ENCODE results near the gene MLEC. TPM values are rescaled to one million over a fixed set of nuclear protein-coding genes. Genes with fewer than 3 reads are reported as not detected.

The MLEC gene
- total and polyA plus RNA-seq, 2 of the 13 experiments (the other 11 are each of a cell fraction or from before 2014, with no cell fraction given), result 49.8 to 156 TPM

DNA sequence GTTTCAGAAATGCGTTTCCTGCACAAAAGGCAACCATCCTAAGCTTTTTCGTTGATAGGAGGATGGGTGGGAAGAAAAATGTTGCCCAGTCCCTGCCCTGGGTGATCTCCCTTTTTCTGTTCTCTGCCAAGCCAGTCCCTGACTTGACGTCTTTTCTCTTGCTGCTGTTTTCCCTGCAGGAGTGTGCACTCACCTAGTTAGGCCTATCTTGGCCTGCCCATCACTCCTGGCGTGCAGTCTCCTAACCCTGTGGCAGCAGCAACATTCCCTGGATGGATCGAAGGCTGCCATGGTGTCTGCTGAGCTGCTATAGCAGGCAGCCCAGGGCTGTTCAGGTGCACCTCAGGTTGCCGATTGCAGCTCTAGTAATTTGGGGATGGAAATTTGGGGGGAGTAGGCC, 24.5 kb downstream of the MLEC start:
- Histone ChIP-seq H3K79me2 (ENCODE audit: insufficient read depth, low read length) (peaks cover 14% of the 10 kb centered on the region), H3K27ac (ENCODE audit: extremely low read length, insufficient read depth, low read length) (no peak overlapping the region), H4K20me1 (ENCODE audit: insufficient read depth, low read length) (no peaks in the 10 kb centered on the region; the same call in 1 of the 2 replicates), H3K36me3 (replicated peaks in 1 of 2; ENCODE audit: control insufficient read depth in 1 of 2, insufficient read depth in 2 of 2, low read length in 2 of 2) (peaks cover 2 to 18% of the 10 kb centered on the region in 2 experiments; a peak in 3 of 5 replicates), H3K9ac (ENCODE audit: insufficient read depth, low read depth, low read length) (peak overlapping the region; percentile 88), H3K27me3 (ENCODE audit: control insufficient read depth in 1 of 2, insufficient read depth in 2 of 2, low read length in 2 of 2) (no peaks in the 10 kb centered on the region), H3K4me2 (ENCODE audit: low read depth, low read length) (peak overlapping the region; percentile 67), H2AFZ (ENCODE audit: low read length) (no peak overlapping the region), H3K4me3 (replicated peaks in 1 of 3; ENCODE audit: insufficient read depth in 1 of 3, low read depth in 2 of 3, low read length in 3 of 3) (peak overlapping the region; percentile 84 to 85 (median 84)), H3K9me3 (ENCODE audit: low read length) (no peaks in the 10 kb centered on the region), H3K4me1 (ENCODE audit: insufficient read depth, low read length) (peaks cover 34% of the 10 kb centered on the region)
- ChIA-PET POLR2A (interaction anchor here (1.1 kb wide), 2 partner anchors 16 to 130 kb away, joined by 4 to 7 read pairs; partner anchors contain the start of gene POP5), CTCF (ENCODE audit: low intra/inter-chr PET ratio, low total read pairs) (no interaction called here)
- ATAC-seq (peak; percentile 8), DNase-seq (ENCODE audit: low spot score) (no peak), FAIRE-seq (no peak)
- TF ChIP-seq PREB (CRISPR knock-in tag; IDR thresholded peaks at IDR 0.05), result no peak
- TF ChIP-seq ZNF782 (CRISPR knock-in tag; IDR thresholded peaks at IDR 0.05; ENCODE audit: borderline replicate concordance), result no peak
- BruUV-seq (replicated peaks), result no TSS peak
- intact Hi-C loops (cut with micrococcal nuclease; ENCODE audit: unreplicated experiment), result loop anchor here (2.0 kb wide), 1 partner anchor 129 kb away; no protein-coding TSS in a partner anchor
- in situ Hi-C loops (cut with HindIII; ENCODE audit: extremely low pct_ligation_motif_present, low pct_unique_long_range_greater_than_20kb), result loop anchor here (5.0 kb wide), 2 partner anchors 64 to 129 kb away; partner anchors contain the start of gene POP5
- 29% methylated on average over 5 of the region's 6 CpGs for WGBS (ENCODE audit: low lambda C conversion rate)

DNA sequence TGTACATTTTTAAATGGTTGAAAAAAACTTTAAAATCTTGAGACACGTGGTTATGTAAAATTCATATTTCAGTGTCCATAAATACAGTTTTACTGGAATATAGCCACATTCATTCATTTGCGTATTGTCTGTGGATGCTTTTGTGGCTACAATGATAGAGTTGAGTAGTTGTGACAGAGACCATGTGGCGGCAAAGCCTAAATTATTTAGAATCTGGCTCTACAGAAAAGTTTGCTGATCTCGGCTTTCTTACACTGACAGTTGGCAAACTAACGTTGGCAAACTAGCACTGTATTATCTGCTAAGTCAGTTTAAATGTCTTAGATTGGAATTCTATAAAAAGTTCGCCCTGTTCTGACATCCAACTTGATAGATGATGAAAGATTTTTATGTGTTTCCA, 25.7 kb downstream of the MLEC start:
- POLR2A ChIA-PET, result no interaction called here
- Histone ChIP-seq H3K27me3 (ENCODE audit: control insufficient read depth in 1 of 2, insufficient read depth in 2 of 2, low read length in 2 of 2) (no peaks in the 10 kb centered on the region), H3K4me1 (ENCODE audit: insufficient read depth, low read length) (peaks cover 34% of the 10 kb centered on the region), H3K4me2 (ENCODE audit: low read depth, low read length) (no peak overlapping the region), H3K27ac (ENCODE audit: extremely low read length, insufficient read depth, low read length) (no peak overlapping the region), H4K20me1 (ENCODE audit: insufficient read depth, low read length) (no peaks in the 10 kb centered on the region; the same call in 1 of the 2 replicates), H3K9me3 (ENCODE audit: low read length) (no peaks in the 10 kb centered on the region), H3K9ac (ENCODE audit: insufficient read depth, low read depth, low read length) (no peak overlapping the region), H2AFZ (ENCODE audit: low read length) (no peak overlapping the region), H3K36me3 (replicated peaks in 1 of 2; ENCODE audit: control insufficient read depth in 1 of 2, insufficient read depth in 2 of 2, low read length in 2 of 2) (peaks cover 2 to 28% of the 10 kb centered on the region in 2 experiments), H3K4me3 (replicated peaks in 1 of 3; ENCODE audit: insufficient read depth in 1 of 3, low read depth in 2 of 3, low read length in 3 of 3) (no peak overlapping the region), H3K79me2 (ENCODE audit: insufficient read depth, low read length) (peaks cover 14% of the 10 kb centered on the region)
- ATAC-seq (no peak), DNase-seq (ENCODE audit: low spot score) (no peak), FAIRE-seq (no peak)
- TF ChIP-seq ZSCAN9 (CRISPR knock-in tag; IDR thresholded peaks at IDR 0.05; ENCODE audit: borderline replicate concordance) (no peak), MAFK (conservative IDR thresholded peaks at IDR 0.05 in 1 of 2, IDR thresholded peaks at IDR 0.05 in 1 of 2; ENCODE audit: low read length in 2 of 2) (peak; percentile 66 to 86), RFX5 (IDR thresholded peaks at IDR 0.05; ENCODE audit: low read depth, low read length) (peak; percentile 33; the same call in 1 of the 2 replicates), MAFF (IDR thresholded peaks at IDR 0.05; ENCODE audit: low read depth, low read length) (peak; percentile 79)
- BruUV-seq (replicated peaks), result no TSS peak
- 94% methylated on average over 6 of the region's 6 CpGs for WGBS (ENCODE audit: low lambda C conversion rate)
- intact Hi-C loops (cut with micrococcal nuclease; ENCODE audit: unreplicated experiment), result no loop called here
- in situ Hi-C loops (cut with HindIII; ENCODE audit: extremely low pct_ligation_motif_present, low pct_unique_long_range_greater_than_20kb), result loop anchor here (5.0 kb wide), 2 partner anchors 65 to 130 kb away; partner anchors contain the start of gene POP5
- CTCF ChIA-PET (ENCODE audit: low intra/inter-chr PET ratio, low total read pairs), result interaction anchor here (2.9 kb wide), 1 partner anchor 129 kb away, joined by 21 read pairs; no protein-coding TSS in a partner anchor
